Muscle of leg (tissue), 11 donors: ENCODE data around the gene RPL7A. TPM values are rescaled to one million over a fixed set of nuclear protein-coding genes. Genes with fewer than 3 reads are reported as not detected.
"Not testable (repeated sequence)": the region's sequence is repeated elsewhere in the genome, so short reads cannot be mapped to it uniquely, and the experiment has no call there.

Experiments
- DNase-seq: peaks from one replicate; pipeline ENCODE4 v3.0.0; 2013
- H3K27ac ChIP-seq: one replicate; pipeline ENCODE4 v1.5.1; 2013; ENCODE audit warnings: mild to moderate bottlenecking, low read length, control low read depth
- H3K27me3 ChIP-seq: one replicate; pipeline ENCODE4 v1.6.1; 2013; ENCODE audit warnings: low read length; ENCODE audit not compliant: control insufficient read depth, insufficient read depth
- H3K36me3 ChIP-seq: one replicate; pipeline ENCODE4 v1.6.1; 2013; ENCODE audit warnings: low read length; ENCODE audit not compliant: control insufficient read depth, insufficient read depth
- H3K4me1 ChIP-seq: one replicate; pipeline ENCODE4 v1.6.1; 2013; ENCODE audit warnings: low read length; ENCODE audit not compliant: control insufficient read depth, insufficient read depth
- H3K4me3 ChIP-seq: one replicate; pipeline ENCODE4 v1.5.1; 2013; ENCODE audit warnings: low read length, control low read depth
- H3K9me3 ChIP-seq: replicated peaks from 2 replicates; pipeline ENCODE4 v1.6.1; 2013; ENCODE audit warnings: low read depth, low read length; ENCODE audit not compliant: control insufficient read depth
- WGBS: methylation state at CpG from one replicate; pipeline ENCODE4 v1.1.5; 2013; ENCODE audit warnings: missing lambda C conversion rate; ENCODE audit not compliant: insufficient coverage; 5-methylcytosine and 5-hydroxymethylcytosine counted together
- polyA plus RNA-seq, 8 donors: library from polyadenylated mRNA; unstranded; fragments of 120-200 nt; gene quantifications; one replicate each; pipeline versions ENCODE4 v1.2.1 to v1.2.3, GENCODE V29; 2013; ENCODE audit warnings: inconsistent platforms in 1 of 8, low replicate concordance in 1 of 8; ENCODE audit not compliant: insufficient read length in 8 of 8, insufficient read depth in 1 of 8
- total RNA-seq: library from RNA; stranded (reverse); fragments of 120-200 nt; gene quantifications from one replicate; pipeline ENCODE4 v1.2.4, GENCODE V29; 2013

RPL7A gene
- total and polyA plus RNA-seq, 9 donors: 2,283 to 2,995 (median 2,677) TPM

DNA sequence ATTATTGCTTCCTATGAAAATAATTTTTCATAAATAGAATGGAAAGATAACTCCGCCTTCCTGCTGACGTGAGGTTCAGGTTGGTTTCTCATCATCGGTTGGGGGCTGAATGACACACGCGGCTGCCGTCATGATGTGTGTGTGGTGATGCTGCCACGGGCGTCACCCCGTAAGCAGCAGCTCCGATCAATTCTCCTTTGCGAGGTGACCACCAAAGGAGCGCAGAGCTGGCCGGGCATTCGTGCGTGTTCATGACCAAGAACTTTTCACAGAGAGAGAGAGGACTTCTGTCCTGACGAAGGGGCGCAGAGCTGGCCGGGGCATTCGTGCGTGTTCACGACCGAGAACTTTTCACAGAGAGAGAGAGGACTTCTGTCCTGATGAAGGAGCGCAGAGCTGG, 42.3 kb upstream of the RPL7A start:
- Histone ChIP-seq H3K4me1 (no peaks in the 10 kb centered on the region), H3K9me3 (no peaks in the 10 kb centered on the region), H3K36me3 (no peaks in the 10 kb centered on the region), H3K27me3 (peaks cover 4% of the 10 kb centered on the region), H3K4me3 (no peak overlapping the region), H3K27ac (no peak overlapping the region)
- 85% methylated on average over 23 of the region's 23 CpGs for WGBS
- no peak for DNase-seq

DNA sequence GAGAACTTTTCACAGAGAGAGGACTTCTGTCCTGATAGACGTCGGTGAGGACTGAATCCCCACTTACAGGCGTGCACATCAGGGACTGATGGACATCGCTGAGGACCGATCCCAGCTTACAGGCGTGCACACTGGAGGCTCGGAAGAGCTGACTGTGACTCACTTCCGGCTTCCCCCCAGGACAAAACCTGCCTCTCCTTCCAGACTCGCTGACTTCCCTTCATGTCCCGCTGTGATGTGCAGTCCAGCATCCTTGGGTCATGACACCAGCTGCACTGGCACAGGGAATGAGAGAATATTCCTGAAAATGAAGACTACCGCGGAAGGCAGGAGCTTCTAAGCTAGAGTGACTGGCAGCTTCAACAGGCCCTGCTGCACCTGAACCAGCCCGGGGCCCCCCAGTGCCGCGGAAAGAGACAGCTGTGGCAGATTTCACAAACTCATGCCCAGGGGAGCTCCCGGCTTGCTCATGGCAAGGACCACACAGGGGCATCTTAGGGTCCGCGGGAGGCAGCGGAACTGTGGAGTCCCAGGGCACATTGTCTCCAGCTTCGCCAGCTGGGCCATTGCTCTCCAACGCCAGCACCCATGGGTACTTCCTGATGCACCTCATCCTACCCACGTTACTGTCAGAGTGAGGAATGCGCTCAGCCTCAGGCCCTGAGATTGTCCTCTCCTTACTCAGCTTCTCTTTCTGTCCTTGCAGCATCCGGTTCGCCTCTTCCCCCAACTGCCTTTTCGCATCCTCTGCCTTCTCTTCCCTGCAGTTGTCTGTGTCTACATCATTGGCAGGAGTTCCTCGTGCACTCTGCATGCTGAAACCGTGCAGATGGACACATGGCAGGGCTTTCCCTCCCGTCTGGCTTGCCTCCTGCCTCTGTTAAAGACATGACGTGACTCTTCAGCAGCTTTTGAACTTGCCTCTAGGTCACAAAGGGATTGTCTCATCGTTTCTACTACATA, 41.5 kb upstream of the RPL7A start:
- Histone ChIP-seq H3K27me3 (peaks cover 2% of the 10 kb centered on the region), H3K4me1 (no peaks in the 10 kb centered on the region), H3K27ac (no peak overlapping the region), H3K36me3 (no peaks in the 10 kb centered on the region), H3K4me3 (no peak overlapping the region), H3K9me3 (no peaks in the 10 kb centered on the region)
- peak; percentile 82 for DNase-seq
- WGBS: 59% methylated on average over 28 of the region's 31 CpGs

GRCh38 chr9:133307301-133307700, 40.7 kb upstream of the RPL7A start:
- no peaks in the 10 kb centered on the region for H3K9me3 ChIP-seq
- DNase-seq: no peak
- WGBS: 59% methylated on average over 13 of the region's 16 CpGs
- no peak overlapping the region for H3K4me3 ChIP-seq
- no peaks in the 10 kb centered on the region for H3K4me1 ChIP-seq
- H3K36me3 ChIP-seq: no peaks in the 10 kb centered on the region
- no peak overlapping the region for H3K27ac ChIP-seq
- H3K27me3 ChIP-seq: peaks cover 2% of the 10 kb centered on the region

- no peak overlapping the region for H3K27ac ChIP-seq
- H3K27me3 ChIP-seq: peaks cover 2% of the 10 kb centered on the region
- H3K4me3 ChIP-seq: no peak overlapping the region
- H3K36me3 ChIP-seq: no peaks in the 10 kb centered on the region
- no peaks in the 10 kb centered on the region for H3K9me3 ChIP-seq
- WGBS: 68% methylated on average over 3 of the region's 6 CpGs
- H3K4me1 ChIP-seq: no peaks in the 10 kb centered on the region
- no peak for DNase-seq
Observed at GRCh38 chr9:133309608-133310007, 38.4 kb upstream of the RPL7A start.

- H3K27ac ChIP-seq: no peak overlapping the region
- H3K9me3 ChIP-seq: no peaks in the 10 kb centered on the region
- no peaks in the 10 kb centered on the region for H3K36me3 ChIP-seq
- H3K27me3 ChIP-seq: no peaks in the 10 kb centered on the region
- 100% methylated on average over 1 of the region's 2 CpGs for WGBS
- no peak for DNase-seq
- H3K4me3 ChIP-seq: no peak overlapping the region
- H3K4me1 ChIP-seq: no peaks in the 10 kb centered on the region
Observed at GRCh38 chr9:133315997-133316396, 32.0 kb upstream of the RPL7A start.

DNA sequence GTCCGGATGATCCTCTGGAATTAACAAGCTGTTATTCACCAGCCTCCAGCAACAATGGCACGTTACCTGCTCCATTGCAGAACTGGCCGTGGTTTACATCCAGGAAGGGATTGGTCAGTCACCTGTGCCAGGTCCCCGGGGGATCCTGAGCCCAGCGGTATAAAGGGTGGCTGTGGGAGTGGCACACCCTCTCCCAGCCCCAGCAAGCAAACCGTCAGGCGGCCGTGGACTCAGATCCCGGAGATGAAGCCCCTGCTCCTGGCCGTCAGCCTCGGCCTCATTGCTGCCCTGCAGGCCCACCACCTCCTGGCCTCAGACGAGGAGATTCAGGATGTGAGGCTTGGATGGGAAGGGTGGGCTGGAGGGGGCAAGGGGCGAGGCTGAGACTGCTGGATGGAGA, 30.5 kb upstream of the RPL7A start:
- not testable (repeated sequence) for H3K36me3 ChIP-seq, H3K4me1 ChIP-seq, H3K27ac ChIP-seq, DNase-seq, H3K9me3 ChIP-seq, H3K27me3 ChIP-seq, H3K4me3 ChIP-seq
- WGBS: 93% methylated on average over 2 of the region's 13 CpGs

GRCh38 chr9:133320421-133320881, 27.6 kb upstream of the RPL7A start:
- WGBS: 73% methylated on average over 10 of the region's 13 CpGs
- H3K27me3 ChIP-seq: no peaks in the 10 kb centered on the region

DNA sequence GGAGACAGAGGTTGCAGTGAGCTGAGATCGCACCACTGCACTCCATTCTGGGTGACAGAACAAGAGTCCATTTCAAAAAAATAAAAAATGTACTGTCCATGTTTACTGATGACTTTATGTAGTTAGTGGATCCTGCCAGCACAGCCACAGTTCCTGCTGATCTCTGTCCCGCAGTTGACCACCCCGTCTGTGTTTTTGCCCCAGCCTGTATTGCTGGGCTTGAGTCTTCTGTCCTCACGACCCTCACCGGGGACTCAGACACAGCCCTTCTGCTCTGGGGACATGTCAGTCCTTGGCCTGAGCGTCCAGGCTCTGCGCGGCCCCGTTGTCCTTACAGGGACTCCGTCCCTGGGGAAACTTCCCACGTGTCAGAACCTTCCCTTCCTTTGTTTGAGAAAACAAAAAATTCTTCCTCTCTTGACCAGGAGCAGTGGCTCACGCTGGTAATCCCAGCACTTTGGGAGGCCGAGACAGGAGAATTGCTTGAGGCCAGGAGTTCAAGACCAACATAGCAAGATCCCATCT, 26.5 kb upstream of the RPL7A start:
- H3K4me1 ChIP-seq: no peaks in the 10 kb centered on the region
- WGBS: 79% methylated on average over 6 of the region's 13 CpGs
- no peak overlapping the region for H3K27ac ChIP-seq

More at GRCh38 chr9:133320421-133320881, 27.6 kb upstream of the RPL7A start:
- Histone ChIP-seq H3K9me3 (no peaks in the 10 kb centered on the region), H3K36me3 (no peaks in the 10 kb centered on the region), H3K4me3 (no peak overlapping the region), H3K4me1 (no peaks in the 10 kb centered on the region), H3K27ac (no peak overlapping the region)
- DNase-seq: no peak

DNA sequence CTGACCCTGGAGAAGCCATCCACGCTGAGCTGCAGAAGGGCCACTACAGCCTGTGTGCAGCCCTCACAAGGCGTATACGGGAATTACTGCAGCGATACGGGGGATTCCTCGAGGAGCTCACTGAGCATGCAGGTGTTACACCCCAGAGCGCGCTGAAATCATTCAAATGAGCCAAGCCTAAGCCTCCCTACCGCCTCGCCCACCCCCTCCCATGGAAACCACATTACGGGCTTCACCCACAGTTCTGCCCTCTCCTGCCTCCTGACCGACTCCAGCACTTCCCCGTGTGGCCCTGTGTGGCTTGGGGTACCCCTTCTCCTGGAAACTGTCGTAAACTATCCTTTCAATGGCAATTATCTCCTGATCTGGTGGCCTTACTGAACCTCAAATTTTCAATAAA, 25.3 kb upstream of the RPL7A start:
- Histone ChIP-seq H3K36me3 (no peaks in the 10 kb centered on the region), H3K4me3 (no peak overlapping the region), H3K9me3 (no peaks in the 10 kb centered on the region), H3K4me1 (no peaks in the 10 kb centered on the region), H3K27ac (no peak overlapping the region), H3K27me3 (no peaks in the 10 kb centered on the region)
- DNase-seq: no peak
- 63% methylated on average over 12 of the region's 14 CpGs for WGBS

More for the DNA sequence above, 26.5 kb upstream of the RPL7A start:
- H3K4me3 ChIP-seq: no peak overlapping the region
- H3K36me3 ChIP-seq: no peaks in the 10 kb centered on the region
- no peaks in the 10 kb centered on the region for H3K9me3 ChIP-seq
- H3K27me3 ChIP-seq: no peaks in the 10 kb centered on the region
- DNase-seq: no peak

- WGBS: 96% methylated on average over 9 of the region's 10 CpGs
- Histone ChIP-seq H3K4me1 (no peaks in the 10 kb centered on the region), H3K27me3 (no peaks in the 10 kb centered on the region), H3K36me3 (no peaks in the 10 kb centered on the region), H3K4me3 (no peak overlapping the region), H3K27ac (no peak overlapping the region), H3K9me3 (no peaks in the 10 kb centered on the region)
- DNase-seq: no peak
Observed at GRCh38 chr9:133323211-133323610, 24.8 kb upstream of the RPL7A start.
